Thoracic aorta (tissue), 2 donors: Measurements from ENCODE around the gene CDH20. TPM values are rescaled to one million over a fixed set of nuclear protein-coding genes. Genes with fewer than 3 reads are reported as not detected.

Experiments used
- ATAC-seq: fragments of 150-250 bp; one replicate; pipeline ENCODE4 v1.8.0; 2017; ENCODE audit warnings: low read depth; ENCODE audit not compliant: insufficient number of reproducible peaks, low FRiP score
- DNase-seq: peaks from one replicate; pipeline ENCODE4 v3.0.0-alpha.2; 2020; ENCODE audit warnings: low spot score
- H3K27ac ChIP-seq, 2 donors: fragments of 200-600 bp; sonication (generic); 1 replicate in 1 of 2; 2 replicates in 1 of 2; pipeline ENCODE4 v1.5.1; 2016; ENCODE audit warnings: mild to moderate bottlenecking in 2 of 2, moderate library complexity in 2 of 2
- H3K27me3 ChIP-seq: fragments of 200-600 bp; sonication (generic); replicated peaks from 2 replicates; pipeline ENCODE4 v1.6.0; 2016; ENCODE audit warnings: mild to moderate bottlenecking; ENCODE audit not compliant: insufficient read depth
- H3K36me3 ChIP-seq: fragments of 200-600 bp; sonication (generic); one replicate; pipeline ENCODE4 v1.5.1; 2016
- H3K4me1 ChIP-seq, 2 donors: fragments of 200-600 bp; sonication (generic); 1 replicate in 1 of 2; 2 replicates in 1 of 2; pipeline versions ENCODE4 v1.5.1 to v1.6.0; 2016; ENCODE audit warnings: low read depth in 2 of 2, mild to moderate bottlenecking in 1 of 2; ENCODE audit not compliant: control insufficient read depth in 1 of 2
- H3K4me3 ChIP-seq: fragments of 200-600 bp; sonication (generic); 2 replicates; pipeline ENCODE4 v1.5.1; 2016; ENCODE audit warnings: mild to moderate bottlenecking
- H3K9me3 ChIP-seq: fragments of 200-600 bp; sonication (generic); 2 replicates; pipeline ENCODE4 v1.5.1; 2016
- CTCF ChIP-seq: fragments of 200-600 bp; sonication (generic); IDR thresholded peaks from one replicate; pipeline ENCODE4 v1.5.1; 2019; ENCODE audit warnings: antibody characterized with exemption
- total RNA-seq, 2 donors: library from RNA; depleted of rRNA; stranded (reverse); fragments of >200 nt; gene quantifications; one replicate each; pipeline versions ENCODE4 v1.1.0 to v1.2.3, GENCODE V29; 2016

The CDH20 gene
- under 1 TPM in 1 of 2 donors, not detected in 1; 0.54 TPM for total RNA-seq

DNA sequence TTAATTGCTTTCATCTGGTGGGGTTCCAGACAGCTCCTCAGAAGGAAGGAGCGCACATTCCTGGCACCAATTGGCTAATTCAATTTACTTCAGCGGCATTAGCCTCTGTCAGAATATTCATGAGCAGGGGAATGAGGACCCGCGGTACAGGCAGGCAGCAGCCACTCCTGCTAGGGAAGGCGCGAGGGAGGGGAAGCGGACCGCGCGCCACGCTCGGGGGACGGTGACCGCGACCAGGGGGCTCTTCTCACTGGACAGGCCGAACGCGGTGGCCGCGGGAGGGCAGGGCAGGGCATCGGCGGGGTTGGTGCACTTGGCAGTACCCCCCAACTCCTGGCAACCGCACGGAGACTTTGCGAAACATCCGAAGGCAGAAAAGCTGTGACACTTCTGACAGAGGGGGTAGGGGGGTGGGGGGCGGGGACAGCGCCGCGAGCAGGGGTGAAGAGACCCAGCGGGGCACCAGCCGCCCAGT, at the start of gene CDH20:
TSS of gene CDH20 (plus strand) at position 160 of the 475 bp plus-strand sequence.
- no peak for ATAC-seq
- TF ChIP-seq CTCF = no peak
- H3K27ac ChIP-seq = no peak within 1 kb of the TSS
- peaks cover 0 to 11% of the 10 kb centered on the region in 2 donors for H3K4me1 ChIP-seq
- no peaks in the 10 kb centered on the region for H3K36me3 ChIP-seq
- peak within 1 kb of the TSS; percentile 59 for H3K4me3 ChIP-seq
- H3K27me3 ChIP-seq = peaks cover 7% of the 10 kb centered on the region
- H3K9me3 ChIP-seq = no peaks in the 10 kb centered on the region
- no peak for DNase-seq

GRCh38 chr18:61284039-61284438, 49.2 kb upstream of the CDH20 start:
- TF ChIP-seq CTCF = no peak
- Histone ChIP-seq H3K36me3 (no peaks in the 10 kb centered on the region), H3K4me1 (no peaks in the 10 kb centered on the region), H3K4me3 (no peak overlapping the region), H3K27ac (no peak overlapping the region), H3K27me3 (no peaks in the 10 kb centered on the region), H3K9me3 (peaks cover 4% of the 10 kb centered on the region)
- ATAC-seq (no peak), DNase-seq (no peak)

DNA sequence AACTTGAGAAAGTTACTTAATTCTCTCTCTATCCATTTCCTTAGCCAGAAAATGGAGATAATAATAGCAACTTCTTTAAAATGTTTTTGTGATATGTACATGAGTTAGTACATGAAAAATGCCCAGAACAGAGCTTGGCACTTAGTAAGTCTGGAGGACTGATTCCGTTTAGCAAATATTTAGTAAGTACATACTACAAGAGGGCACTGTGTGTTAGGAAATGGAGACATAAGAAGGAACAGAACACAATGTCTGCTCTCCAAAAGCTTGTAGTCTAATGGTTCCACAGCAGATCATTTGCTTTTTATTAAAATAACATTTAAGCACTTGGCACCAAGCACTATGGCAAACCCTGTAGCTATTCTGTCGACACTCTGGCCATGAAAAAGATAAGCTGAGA, 47.5 kb upstream of the CDH20 start:
- peaks cover 4% of the 10 kb centered on the region for H3K9me3 ChIP-seq
- no peak overlapping the region for H3K27ac ChIP-seq
- no peaks in the 10 kb centered on the region for H3K4me1 ChIP-seq
- no peak for DNase-seq
- ATAC-seq = no peak
- H3K36me3 ChIP-seq = no peaks in the 10 kb centered on the region
- TF ChIP-seq CTCF = no peak
- no peak overlapping the region for H3K4me3 ChIP-seq
- no peaks in the 10 kb centered on the region for H3K27me3 ChIP-seq

DNA sequence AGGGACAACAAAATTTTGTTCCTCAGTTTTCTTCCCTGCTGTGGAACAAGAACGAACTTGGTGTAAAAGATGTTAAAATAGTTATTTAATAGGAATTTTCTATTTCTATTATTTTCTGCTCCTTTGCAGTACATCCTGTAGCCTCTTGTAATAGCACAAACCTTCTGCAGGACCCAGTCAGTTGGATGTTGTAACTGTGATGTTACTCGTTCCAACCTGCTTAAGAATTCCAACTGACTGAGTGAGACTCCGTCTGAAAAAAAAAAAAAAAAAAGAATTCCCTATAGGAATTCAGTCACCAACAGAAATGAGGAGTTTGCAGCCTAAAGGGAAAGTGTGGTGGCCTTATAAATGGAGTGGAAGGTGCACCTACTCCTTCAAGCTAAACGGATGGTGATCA, 46.4 kb upstream of the CDH20 start:
- no peaks in the 10 kb centered on the region for H3K9me3 ChIP-seq
- no peak for DNase-seq
- H3K4me1 ChIP-seq = no peaks in the 10 kb centered on the region
- no peak overlapping the region for H3K4me3 ChIP-seq
- no peak for TF ChIP-seq CTCF
- ATAC-seq = no peak
- no peak overlapping the region for H3K27ac ChIP-seq
- no peaks in the 10 kb centered on the region for H3K36me3 ChIP-seq
- H3K27me3 ChIP-seq = no peaks in the 10 kb centered on the region

DNA sequence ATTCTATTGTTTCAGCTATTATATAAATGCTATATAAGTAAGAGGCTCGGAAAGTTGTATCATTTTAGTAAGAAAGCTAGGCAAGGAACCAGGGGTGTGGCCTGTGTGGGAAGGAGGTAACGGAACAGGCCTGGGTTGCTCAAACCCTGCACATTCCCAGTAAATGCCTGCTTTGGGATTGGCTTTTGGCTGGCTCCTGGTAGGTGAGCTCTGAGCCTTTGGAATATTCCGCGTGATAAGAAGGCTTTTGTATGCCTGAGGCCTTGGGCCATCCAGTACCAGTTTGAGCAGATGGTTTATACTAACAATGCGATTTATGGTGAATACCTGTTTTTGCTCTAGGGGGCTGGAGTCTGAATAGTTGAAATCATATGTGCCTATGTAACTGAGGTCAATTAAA, 42.6 kb upstream of the CDH20 start:
- Histone ChIP-seq H3K4me3 (no peak overlapping the region), H3K27ac (no peak overlapping the region), H3K27me3 (no peaks in the 10 kb centered on the region), H3K36me3 (no peaks in the 10 kb centered on the region), H3K4me1 (peaks cover 0 to 3% of the 10 kb centered on the region in 2 donors), H3K9me3 (no peaks in the 10 kb centered on the region)
- no peak for ATAC-seq
- no peak for TF ChIP-seq CTCF
- no peak for DNase-seq
